PFSK-1 (cell line): ENCODE data around the gene G6PC1.

ENCODE experiments used
- FOXP2 ChIP-seq: optimal IDR thresholded peaks from 2 replicates; pipeline ENCODE3; 2011; ENCODE audit warnings: borderline replicate concordance, control low read depth, inconsistent platforms; ENCODE audit not compliant: insufficient read depth; ENCODE audit errors: extremely low read length, extremely low read depth
- POLR2AphosphoS5 ChIP-seq: IDR thresholded peaks from 2 replicates; pipeline ENCODE4 v1.6.1; 2012; ENCODE audit warnings: low read depth, mild to moderate bottlenecking, control low read depth, low read length, moderate library complexity
- REST ChIP-seq, 2 experiments: IDR thresholded peaks; 2 replicates each; pipeline versions ENCODE4 v1.6.1 to v1.8.0; 2011 to 2012; ENCODE audit warnings: low read depth in 2 of 2, low read length in 2 of 2, control low read depth in 1 of 2, inconsistent platforms in 1 of 2, mild to moderate bottlenecking in 1 of 2, moderate library complexity in 1 of 2; ENCODE audit not compliant: insufficient read depth in 1 of 2
- SIN3A ChIP-seq: IDR thresholded peaks from 2 replicates; pipeline ENCODE4 v1.6.1; 2012; ENCODE audit warnings: mild to moderate bottlenecking, low read length, moderate library complexity, borderline replicate concordance; ENCODE audit not compliant: insufficient read depth
- TAF1 ChIP-seq: IDR thresholded peaks from 2 replicates; pipeline ENCODE4 v1.6.1; 2012; ENCODE audit warnings: low read length, control low read depth, borderline replicate concordance; ENCODE audit not compliant: insufficient read depth

The G6PC1 gene

GRCh38 chr17:42866631-42867575, 33.7 kb upstream of the G6PC1 start:
- TF ChIP-seq SIN3A = no peak
- no peak for TF ChIP-seq TAF1
- no peak for TF ChIP-seq FOXP2
- TF ChIP-seq REST (IDR thresholded peaks at IDR 0.05; ENCODE audit: insufficient read depth in 1 of 2, low read depth in 2 of 2, low read length in 2 of 2) = no peak
- TF ChIP-seq POLR2AphosphoS5 = no peak

- TF ChIP-seq SIN3A (no peak), TAF1 (no peak), FOXP2 (no peak), POLR2AphosphoS5 (no peak)
These were observed 32.3 kb upstream of the G6PC1 start for GRCh38 chr17:42868338-42868737.

- TF ChIP-seq TAF1 = no peak
These were observed 29.0 kb upstream of the G6PC1 start for GRCh38 chr17:42871647-42872046.

- no peak for TF ChIP-seq POLR2AphosphoS5
- no peak for TF ChIP-seq REST (IDR thresholded peaks at IDR 0.05; ENCODE audit: insufficient read depth in 1 of 2, low read depth in 2 of 2, low read length in 2 of 2)
- TF ChIP-seq FOXP2 = no peak
- no peak for TF ChIP-seq TAF1
These were observed 28.2 kb upstream of the G6PC1 start for GRCh38 chr17:42872251-42872965.

GRCh38 chr17:42873315-42873714, 27.3 kb upstream of the G6PC1 start:
- TF ChIP-seq POLR2AphosphoS5 (no peak), TAF1 (no peak), REST (IDR thresholded peaks at IDR 0.05; ENCODE audit: insufficient read depth in 1 of 2, low read depth in 2 of 2, low read length in 2 of 2) (no peak), SIN3A (no peak), FOXP2 (no peak)

- TF ChIP-seq FOXP2 (no peak), TAF1 (no peak), SIN3A (no peak), REST (IDR thresholded peaks at IDR 0.05; ENCODE audit: insufficient read depth in 1 of 2, low read depth in 2 of 2, low read length in 2 of 2) (no peak), POLR2AphosphoS5 (no peak)
These were observed 23.6 kb upstream of the G6PC1 start for GRCh38 chr17:42877037-42877436.
